Left ventricle myocardium inferior (tissue), 1 donor: Measurements from ENCODE around the gene GRID1. TPM values are rescaled to one million over a fixed set of nuclear protein-coding genes. Genes with fewer than 3 reads are reported as not detected.

ENCODE experiments used
- DNase-seq: peaks from one replicate; pipeline ENCODE4 v3.0.0-alpha.2; 2020
- H3K27ac ChIP-seq: fragments of 200-600 bp; replicated peaks from 2 replicates; pipeline ENCODE4 v1.8.0; 2021
- H3K27me3 ChIP-seq: fragments of 200-600 bp; 2 replicates; pipeline ENCODE4 v1.8.0; 2021; ENCODE audit warnings: low read depth
- H3K36me3 ChIP-seq: fragments of 200-600 bp; 2 replicates; pipeline ENCODE4 v1.8.0; 2021
- H3K4me1 ChIP-seq: fragments of 200-600 bp; 2 replicates; pipeline ENCODE4 v1.8.0; 2021
- H3K4me3 ChIP-seq: fragments of 200-600 bp; 2 replicates; pipeline ENCODE4 v1.8.0; 2021; ENCODE audit warnings: mild to moderate bottlenecking, moderate library complexity
- H3K9me3 ChIP-seq: fragments of 200-600 bp; replicated peaks from 2 replicates; pipeline ENCODE4 v1.8.0; 2021
- intact Hi-C: fragments of 100-400 bp; cut with micrococcal nuclease; formaldehyde crosslinking; loops from one replicate; pipeline ENCODE4 v1.11.0; 2022
- total RNA-seq: library from RNA; stranded (reverse); fragmentation: NEBNext Ultra II Directional; extraction: Animal tissue kit (Norgen Biotek cat#: 25700); gene quantifications from one replicate; pipeline ENCODE4 v1.2.1, GENCODE V29; 2021
- TF ChIP-seq, protein P1 (sequence below): fragments of 200-600 bp; IDR thresholded peaks from 2 replicates; pipeline ENCODE4 v1.8.0; 2021; ENCODE audit warnings: antibody characterized with exemption, mild to moderate bottlenecking, borderline replicate concordance
- donor health status: DM: no; HTN: yes; CAD: no; lungs with severe emphysema.

The GRID1 gene
- total RNA-seq, 1 donor from 2014 or later: 1.6 TPM

DNA sequence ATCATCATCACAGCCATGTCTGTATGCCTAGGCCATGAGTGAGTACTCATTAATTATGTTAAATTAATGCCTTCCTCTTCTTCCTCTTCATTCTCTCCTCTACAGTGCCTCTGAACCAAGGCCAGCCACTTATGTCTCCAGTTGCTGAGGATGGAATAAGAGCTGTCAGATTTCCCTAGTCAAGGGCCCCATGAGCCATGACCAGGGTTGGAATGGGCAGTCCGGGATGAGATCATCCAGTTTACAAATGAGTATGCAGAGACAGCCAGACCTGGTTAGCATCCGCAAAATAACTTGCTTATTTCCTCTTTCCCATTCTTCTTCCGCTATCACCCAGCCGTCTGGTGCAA is 342.7 kb downstream of the GRID1 start:
- Histone ChIP-seq H3K36me3 (no peaks in the 10 kb centered on the region), H3K27me3 (peaks cover 6% of the 10 kb centered on the region), H3K27ac (peak overlapping the region; percentile 73), H3K4me3 (no peak overlapping the region), H3K9me3 (no peaks in the 10 kb centered on the region), H3K4me1 (peaks cover 33% of the 10 kb centered on the region)
- TF ChIP-seq, protein P1, sequence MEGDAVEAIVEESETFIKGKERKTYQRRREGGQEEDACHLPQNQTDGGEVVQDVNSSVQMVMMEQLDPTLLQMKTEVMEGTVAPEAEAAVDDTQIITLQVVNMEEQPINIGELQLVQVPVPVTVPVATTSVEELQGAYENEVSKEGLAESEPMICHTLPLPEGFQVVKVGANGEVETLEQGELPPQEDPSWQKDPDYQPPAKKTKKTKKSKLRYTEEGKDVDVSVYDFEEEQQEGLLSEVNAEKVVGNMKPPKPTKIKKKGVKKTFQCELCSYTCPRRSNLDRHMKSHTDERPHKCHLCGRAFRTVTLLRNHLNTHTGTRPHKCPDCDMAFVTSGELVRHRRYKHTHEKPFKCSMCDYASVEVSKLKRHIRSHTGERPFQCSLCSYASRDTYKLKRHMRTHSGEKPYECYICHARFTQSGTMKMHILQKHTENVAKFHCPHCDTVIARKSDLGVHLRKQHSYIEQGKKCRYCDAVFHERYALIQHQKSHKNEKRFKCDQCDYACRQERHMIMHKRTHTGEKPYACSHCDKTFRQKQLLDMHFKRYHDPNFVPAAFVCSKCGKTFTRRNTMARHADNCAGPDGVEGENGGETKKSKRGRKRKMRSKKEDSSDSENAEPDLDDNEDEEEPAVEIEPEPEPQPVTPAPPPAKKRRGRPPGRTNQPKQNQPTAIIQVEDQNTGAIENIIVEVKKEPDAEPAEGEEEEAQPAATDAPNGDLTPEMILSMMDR: no peak
- DNase-seq: no peak
- intact Hi-C loops: no loop called here

- intact Hi-C loops: no loop called here
- Histone ChIP-seq H3K27me3 (peaks cover 3% of the 10 kb centered on the region), H3K9me3 (no peaks in the 10 kb centered on the region), H3K27ac (peak overlapping the region; percentile 73), H3K4me1 (peaks cover 38% of the 10 kb centered on the region), H3K36me3 (no peaks in the 10 kb centered on the region), H3K4me3 (no peak overlapping the region)
- DNase-seq: no peak
- TF ChIP-seq, protein P1: no peak
Measured at GRCh38 chr10:86023336-86023735, 343.3 kb downstream of the GRID1 start.

GRCh38 chr10:86022906-86023305 is 343.7 kb downstream of the GRID1 start:
- H3K4me1 ChIP-seq: peaks cover 40% of the 10 kb centered on the region
- no peaks in the 10 kb centered on the region for H3K36me3 ChIP-seq
- intact Hi-C loops: no loop called here
- no peak overlapping the region for H3K4me3 ChIP-seq
- TF ChIP-seq, protein P1: no peak
- H3K27me3 ChIP-seq: no peaks in the 10 kb centered on the region
- H3K9me3 ChIP-seq: no peaks in the 10 kb centered on the region
- H3K27ac ChIP-seq: no peak overlapping the region
- DNase-seq: no peak

DNA sequence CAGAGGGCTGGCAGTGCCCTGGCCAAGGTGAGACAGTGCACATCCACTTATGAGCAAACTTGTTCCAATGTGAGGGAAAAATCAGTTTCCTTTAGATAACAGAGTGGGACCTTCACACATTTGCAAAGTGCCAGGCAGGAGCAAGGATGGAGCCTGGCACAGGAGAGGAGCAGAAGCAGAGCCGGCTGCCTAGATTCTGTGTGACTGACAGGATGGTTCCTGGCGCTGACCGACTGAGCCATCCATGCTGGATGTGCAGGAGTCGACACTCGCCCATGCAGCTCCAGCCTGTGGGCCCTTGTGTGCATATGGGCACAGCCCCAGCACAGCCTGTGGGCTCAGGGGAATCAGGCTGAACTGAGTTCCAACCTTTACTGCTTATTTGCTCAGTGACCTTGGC is 346.5 kb downstream of the GRID1 start:
- no peak for DNase-seq
- H3K27ac ChIP-seq: no peak overlapping the region
- no peaks in the 10 kb centered on the region for H3K27me3 ChIP-seq
- no peaks in the 10 kb centered on the region for H3K9me3 ChIP-seq
- H3K4me1 ChIP-seq: peaks cover 44% of the 10 kb centered on the region
- H3K36me3 ChIP-seq: no peaks in the 10 kb centered on the region
- TF ChIP-seq, protein P1: no peak
- H3K4me3 ChIP-seq: no peak overlapping the region
- intact Hi-C loops: no loop called here

DNA sequence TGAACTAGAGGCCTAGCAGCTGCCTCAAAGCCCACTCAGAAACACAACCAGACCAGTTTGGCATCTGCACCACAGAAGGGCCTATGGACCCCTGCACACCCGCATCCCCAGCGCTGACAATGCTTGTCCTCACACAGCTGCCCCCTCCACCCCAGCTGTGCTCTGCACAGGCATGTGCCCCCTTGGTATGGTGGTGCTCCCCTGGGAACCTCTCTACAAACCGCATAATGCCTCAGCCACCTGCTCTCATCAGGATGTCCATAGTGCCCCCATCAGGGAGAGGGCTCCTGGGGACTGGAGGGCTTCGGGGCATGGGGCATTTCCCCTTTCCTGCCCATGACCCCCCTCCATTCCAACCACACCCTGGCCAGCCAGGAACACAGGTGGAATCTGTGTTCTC is 347.5 kb downstream of the GRID1 start:
- intact Hi-C loops: no loop called here
- no peaks in the 10 kb centered on the region for H3K27me3 ChIP-seq
- DNase-seq: no peak
- no peaks in the 10 kb centered on the region for H3K9me3 ChIP-seq
- no peak overlapping the region for H3K4me3 ChIP-seq
- TF ChIP-seq, protein P1: no peak
- H3K4me1 ChIP-seq: peaks cover 36% of the 10 kb centered on the region
- H3K36me3 ChIP-seq: no peaks in the 10 kb centered on the region
- H3K27ac ChIP-seq: no peak overlapping the region

GRCh38 chr10:86018735-86019058 is 347.9 kb downstream of the GRID1 start:
- H3K27ac ChIP-seq: peak overlapping the region; percentile 37
- intact Hi-C loops: no loop called here

More at GRCh38 chr10:86018735-86019058, 347.9 kb downstream of the GRID1 start:
- H3K4me1 ChIP-seq: peaks cover 32% of the 10 kb centered on the region
- no peak for DNase-seq
- H3K4me3 ChIP-seq: no peak overlapping the region
- no peaks in the 10 kb centered on the region for H3K27me3 ChIP-seq
- TF ChIP-seq, protein P1: no peak
- H3K9me3 ChIP-seq: no peaks in the 10 kb centered on the region
- H3K36me3 ChIP-seq: no peaks in the 10 kb centered on the region
